SK-N-SH (cell line): ENCODE data around the gene SNX1. TPM values are rescaled to one million over a fixed set of nuclear protein-coding genes. Genes with fewer than 3 reads are reported as not detected.
A peak's percentile ranks its signal among the peaks of the same experiment; 100 is the strongest.

ENCODE experiments used
- CTCF ChIA-PET: fragments of 300-600, 350-600 bp; formaldehyde crosslinking; extraction: SDS; loops from one replicate; lab custom pipeline; 2021; lab: Yijun Ruan, JAX
- POLR2A ChIA-PET: fragments of 350-600 bp; sonication (Branson Sonifier 250); formaldehyde crosslinking; extraction: SDS; loops from one replicate; lab custom pipeline; 2020; ENCODE audit warnings: antibody characterized with exemption, inconsistent platforms; lab: Yijun Ruan, JAX
- DNase-seq: peaks from one replicate; pipeline ENCODE4 v3.0.0; 2012
- H2AFZ ChIP-seq: fragments of 200-600 bp; sonication (generic); 2 replicates; pipeline ENCODE4 v1.8.1; 2016; ENCODE audit warnings: antibody characterized with exemption, mild to moderate bottlenecking, low read depth
- H3F3A ChIP-seq: fragments of 200-600 bp; sonication (generic); replicated peaks from 2 replicates; pipeline ENCODE3; 2016; ENCODE audit warnings: antibody characterized with exemption, mild to moderate bottlenecking; ENCODE audit not compliant: insufficient read depth
- H3K27ac ChIP-seq, 2 experiments: fragments of 200-500 bp in 1 of 2; fragments of 200-600 bp in 1 of 2; sonication (Bioruptor generic) in 1 of 2; sonication (generic), shearing (Covaris generic) in 1 of 2; 2 replicates each; pipeline versions ENCODE4 v1.5.1 to v1.6.1; 2014 to 2016; ENCODE audit warnings: low read depth in 2 of 2, inconsistent platforms in 1 of 2, low read length in 1 of 2, mild to moderate bottlenecking in 1 of 2, mixed read lengths in 1 of 2
- H3K27me3 ChIP-seq: fragments of 200-600 bp; sonication (generic), shearing (Covaris generic); 2 replicates; pipeline ENCODE4 v1.6.1; 2016; ENCODE audit warnings: mixed run types; ENCODE audit not compliant: insufficient read depth
- H3K36me3 ChIP-seq, 2 experiments: fragments of 200-500 bp in 1 of 2; fragments of 200-600 bp in 1 of 2; sonication (Bioruptor generic) in 1 of 2; sonication (generic) in 1 of 2; replicated peaks in 1 of 2; 2 replicates each; pipeline versions ENCODE3 to v1.5.1; 2014 to 2016; ENCODE audit warnings: low read length in 1 of 2, mild to moderate bottlenecking in 1 of 2; ENCODE audit not compliant: insufficient read depth in 2 of 2, control insufficient read depth in 1 of 2
- H3K4me1 ChIP-seq, 2 experiments: fragments of 200-500 bp in 1 of 2; fragments of 200-600 bp in 1 of 2; sonication (Bioruptor generic) in 1 of 2; sonication (generic), shearing (Covaris generic) in 1 of 2; 2 replicates each; pipeline versions ENCODE4 v1.5.1 to v1.6.1; 2014 to 2016; ENCODE audit warnings: low read depth in 1 of 2, low read length in 1 of 2, mixed run types in 1 of 2; ENCODE audit not compliant: insufficient read depth in 2 of 2, control insufficient read depth in 1 of 2
- H3K4me2 ChIP-seq: fragments of 200-600 bp; sonication (generic), shearing (Covaris generic); 2 replicates; pipeline ENCODE4 v1.6.1; 2017; ENCODE audit warnings: mixed run types
- H3K4me3 ChIP-seq, 2 experiments: fragments of 200-500 bp in 1 of 2; fragments of 200-600 bp in 1 of 2; sonication (Bioruptor generic) in 1 of 2; sonication (generic), shearing (Covaris generic) in 1 of 2; 2 replicates each; pipeline versions ENCODE4 v1.5.1 to v1.8.1; 2014 to 2016; ENCODE audit warnings: low read depth in 2 of 2, inconsistent platforms in 1 of 2, low read length in 1 of 2, mild to moderate bottlenecking in 1 of 2, mixed read lengths in 1 of 2, moderate library complexity in 1 of 2
- H3K79me2 ChIP-seq: fragments of 200-600 bp; sonication (generic); 2 replicates; pipeline ENCODE4 v1.8.1; 2017; ENCODE audit warnings: mild to moderate bottlenecking; ENCODE audit not compliant: insufficient read depth
- H3K9ac ChIP-seq: fragments of 200-600 bp; sonication (generic); 2 replicates; pipeline ENCODE4 v1.6.1; 2017; ENCODE audit warnings: mixed run types
- H3K9me2 ChIP-seq: fragments of 200-600 bp; sonication (generic); 2 replicates; pipeline ENCODE4 v1.6.1; 2017; ENCODE audit warnings: mixed run types
- H3K9me3 ChIP-seq: fragments of 200-600 bp; sonication (generic); 2 replicates; pipeline ENCODE4 v1.6.1; 2017; ENCODE audit warnings: mixed run types, mild to moderate bottlenecking, moderate library complexity
- H4K20me1 ChIP-seq: fragments of 200-600 bp; sonication (generic); 2 replicates; pipeline ENCODE4 v1.6.1; 2017; ENCODE audit warnings: mild to moderate bottlenecking, mixed run types; ENCODE audit not compliant: insufficient read depth
- ELF1 ChIP-seq: IDR thresholded peaks from 2 replicates; pipeline ENCODE4 v1.4.0; 2012
- EP300 ChIP-seq, 2 experiments: IDR thresholded peaks; 2 replicates each; pipeline versions ENCODE4 v1.4.0 to v1.6.1; 2012; ENCODE audit warnings: borderline replicate concordance in 1 of 2, low read depth in 1 of 2, low read length in 1 of 2
- EZH2phosphoT487 ChIP-seq: fragments of 200-600 bp; sonication (generic); IDR thresholded peaks from 2 replicates; pipeline ENCODE4 v1.6.1; 2017; ENCODE audit warnings: low read depth, mixed run types, mild to moderate bottlenecking, antibody characterized with exemption, moderate library complexity, borderline replicate concordance
- GABPA ChIP-seq: IDR thresholded peaks from 2 replicates; pipeline ENCODE4 v1.4.0; 2012; ENCODE audit warnings: low read depth, mild to moderate bottlenecking
- MAX ChIP-seq: IDR thresholded peaks from 2 replicates; pipeline ENCODE4 v1.4.0; 2012; ENCODE audit warnings: low read depth
- POLR2AphosphoS5 ChIP-seq: IDR thresholded peaks from 2 replicates; pipeline ENCODE4 v1.6.1; 2012; ENCODE audit warnings: low read depth, low read length
- RAD21 ChIP-seq: IDR thresholded peaks from 2 replicates; pipeline ENCODE4 v1.6.1; 2012; ENCODE audit warnings: mild to moderate bottlenecking, low read length
- RCOR1 ChIP-seq: fragments of 150-350 bp; IDR thresholded peaks from 2 replicates; pipeline ENCODE4 v1.6.1; 2017; ENCODE audit warnings: antibody characterized with exemption, low read length
- RFX5 ChIP-seq: IDR thresholded peaks from 2 replicates; pipeline ENCODE4 v1.6.1; 2012; ENCODE audit warnings: mild to moderate bottlenecking, improper control_type of control experiment, low read length
- RXRA ChIP-seq: IDR thresholded peaks from 2 replicates; pipeline ENCODE4 v1.4.0; 2012; ENCODE audit warnings: low read depth, mild to moderate bottlenecking, borderline replicate concordance
- SIN3A ChIP-seq: IDR thresholded peaks from 2 replicates; pipeline ENCODE4 v1.6.1; 2012; ENCODE audit warnings: low read depth, mild to moderate bottlenecking, low read length, moderate library complexity, borderline replicate concordance
- SMC3 ChIP-seq: IDR thresholded peaks from 2 replicates; pipeline ENCODE4 v1.6.1; 2012; ENCODE audit warnings: low read depth, low read length, improper control_type of control experiment
- TAF1 ChIP-seq: IDR thresholded peaks from 2 replicates; pipeline ENCODE4 v1.6.1; 2012; ENCODE audit warnings: low read depth, mild to moderate bottlenecking, low read length, moderate library complexity, borderline replicate concordance
- USF1 ChIP-seq: IDR thresholded peaks from 2 replicates; pipeline ENCODE4 v1.4.0; 2012; ENCODE audit warnings: low read depth, borderline replicate concordance
- USF2 ChIP-seq: fragments of 150-350 bp; IDR thresholded peaks from 2 replicates; pipeline ENCODE4 v1.6.1; 2017; ENCODE audit warnings: antibody characterized with exemption, low read length, low read depth, borderline replicate concordance
- ZBTB33 ChIP-seq: IDR thresholded peaks from 2 replicates; pipeline ENCODE4 v1.4.0; 2012; ENCODE audit warnings: low read depth, borderline replicate concordance
- WGBS: methylation state at CpG from one replicate; pipeline ENCODE4 v1.1.6; 2017; ENCODE audit warnings: low lambda C conversion rate; 5-methylcytosine and 5-hydroxymethylcytosine counted together
- polyA plus RNA-seq, 3 experiments: library from polyadenylated mRNA; depleted of rRNA; stranded (reverse); fragments of >200 nt; gene quantifications; 2 replicates each; pipeline ENCODE4 v1.2.3, GENCODE V29; 2012
- TF ChIP-seq, protein P1 (sequence below): IDR thresholded peaks from 2 replicates; pipeline ENCODE4; 2012
- TF ChIP-seq, protein P2 (sequence below): IDR thresholded peaks from 2 replicates; pipeline ENCODE4 v1.6.1; 2012; ENCODE audit warnings: mild to moderate bottlenecking, low read depth, low read length, moderate library complexity
- TF ChIP-seq, protein P3 (sequence below): fragments of 200-600 bp; sonication (generic); IDR thresholded peaks from 2 replicates; pipeline ENCODE4 v1.6.1; 2017; ENCODE audit warnings: antibody characterized with exemption, mild to moderate bottlenecking, moderate library complexity

SNX1 gene
- polyA plus RNA-seq, 1 of the 3 experiments (the other 2 are of a cell fraction): 80.7 TPM

- ChIA-PET CTCF (interaction anchor here (0.5 to 4.1 kb wide), 23 partner anchors 10 to 565 kb away, joined by 3 to 42 read pairs (median 4); partner anchors contain the start of genes CSNK1G1, SNX22 and TRIP4), POLR2A (interaction anchor here (0.6 to 2.6 kb wide), 6 partner anchors 10 to 272 kb away, joined by 4 to 24 read pairs (median 8); partner anchors contain the start of genes CIAO2A, SNX22 and TRIP4)
- WGBS: 6% methylated on average over 26 of the region's 69 CpGs
- peak; percentile 95 for TF ChIP-seq TAF1
- peak in 1 of 2 experiments; percentile 66; a peak in 1 of 4 replicates for TF ChIP-seq EP300 (IDR thresholded peaks at IDR 0.05; ENCODE audit: borderline replicate concordance in 1 of 2, low read depth in 1 of 2, low read length in 1 of 2)
- 0 out of 2 replicates have a peak, but pooled peaks have one; percentile 10 for TF ChIP-seq ZBTB33
- TF ChIP-seq USF2: no peak
- peak; percentile 69 for TF ChIP-seq ELF1
- no peak for TF ChIP-seq EZH2phosphoT487
- TF ChIP-seq POLR2AphosphoS5: peak; percentile 97
- peak; percentile 84 for TF ChIP-seq RAD21
- TF ChIP-seq, protein P1, sequence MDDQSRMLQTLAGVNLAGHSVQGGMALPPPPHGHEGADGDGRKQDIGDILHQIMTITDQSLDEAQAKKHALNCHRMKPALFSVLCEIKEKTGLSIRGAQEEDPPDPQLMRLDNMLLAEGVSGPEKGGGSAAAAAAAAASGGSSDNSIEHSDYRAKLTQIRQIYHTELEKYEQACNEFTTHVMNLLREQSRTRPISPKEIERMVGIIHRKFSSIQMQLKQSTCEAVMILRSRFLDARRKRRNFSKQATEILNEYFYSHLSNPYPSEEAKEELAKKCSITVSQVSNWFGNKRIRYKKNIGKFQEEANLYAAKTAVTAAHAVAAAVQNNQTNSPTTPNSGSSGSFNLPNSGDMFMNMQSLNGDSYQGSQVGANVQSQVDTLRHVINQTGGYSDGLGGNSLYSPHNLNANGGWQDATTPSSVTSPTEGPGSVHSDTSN: peak; percentile 38; the same call in 1 of the 2 replicates
- peak; percentile 74; the same call in 1 of the 2 replicates for TF ChIP-seq SIN3A
- peak; percentile 36; the same call in 1 of the 2 replicates for TF ChIP-seq MAX
- TF ChIP-seq USF1: 0 out of 2 replicates have a peak, but pooled peaks have one; percentile 9
- peak; percentile 21; the same call in 1 of the 2 replicates for TF ChIP-seq RCOR1
- TF ChIP-seq, protein P2, sequence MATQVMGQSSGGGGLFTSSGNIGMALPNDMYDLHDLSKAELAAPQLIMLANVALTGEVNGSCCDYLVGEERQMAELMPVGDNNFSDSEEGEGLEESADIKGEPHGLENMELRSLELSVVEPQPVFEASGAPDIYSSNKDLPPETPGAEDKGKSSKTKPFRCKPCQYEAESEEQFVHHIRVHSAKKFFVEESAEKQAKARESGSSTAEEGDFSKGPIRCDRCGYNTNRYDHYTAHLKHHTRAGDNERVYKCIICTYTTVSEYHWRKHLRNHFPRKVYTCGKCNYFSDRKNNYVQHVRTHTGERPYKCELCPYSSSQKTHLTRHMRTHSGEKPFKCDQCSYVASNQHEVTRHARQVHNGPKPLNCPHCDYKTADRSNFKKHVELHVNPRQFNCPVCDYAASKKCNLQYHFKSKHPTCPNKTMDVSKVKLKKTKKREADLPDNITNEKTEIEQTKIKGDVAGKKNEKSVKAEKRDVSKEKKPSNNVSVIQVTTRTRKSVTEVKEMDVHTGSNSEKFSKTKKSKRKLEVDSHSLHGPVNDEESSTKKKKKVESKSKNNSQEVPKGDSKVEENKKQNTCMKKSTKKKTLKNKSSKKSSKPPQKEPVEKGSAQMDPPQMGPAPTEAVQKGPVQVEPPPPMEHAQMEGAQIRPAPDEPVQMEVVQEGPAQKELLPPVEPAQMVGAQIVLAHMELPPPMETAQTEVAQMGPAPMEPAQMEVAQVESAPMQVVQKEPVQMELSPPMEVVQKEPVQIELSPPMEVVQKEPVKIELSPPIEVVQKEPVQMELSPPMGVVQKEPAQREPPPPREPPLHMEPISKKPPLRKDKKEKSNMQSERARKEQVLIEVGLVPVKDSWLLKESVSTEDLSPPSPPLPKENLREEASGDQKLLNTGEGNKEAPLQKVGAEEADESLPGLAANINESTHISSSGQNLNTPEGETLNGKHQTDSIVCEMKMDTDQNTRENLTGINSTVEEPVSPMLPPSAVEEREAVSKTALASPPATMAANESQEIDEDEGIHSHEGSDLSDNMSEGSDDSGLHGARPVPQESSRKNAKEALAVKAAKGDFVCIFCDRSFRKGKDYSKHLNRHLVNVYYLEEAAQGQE: 0 out of 2 replicates have a peak, but pooled peaks have one; percentile 41
- TF ChIP-seq GABPA: peak; percentile 81
- 0 out of 2 replicates have a peak, but pooled peaks have one; percentile 37 for TF ChIP-seq RFX5
- no peak for TF ChIP-seq RXRA
- TF ChIP-seq, protein P3, sequence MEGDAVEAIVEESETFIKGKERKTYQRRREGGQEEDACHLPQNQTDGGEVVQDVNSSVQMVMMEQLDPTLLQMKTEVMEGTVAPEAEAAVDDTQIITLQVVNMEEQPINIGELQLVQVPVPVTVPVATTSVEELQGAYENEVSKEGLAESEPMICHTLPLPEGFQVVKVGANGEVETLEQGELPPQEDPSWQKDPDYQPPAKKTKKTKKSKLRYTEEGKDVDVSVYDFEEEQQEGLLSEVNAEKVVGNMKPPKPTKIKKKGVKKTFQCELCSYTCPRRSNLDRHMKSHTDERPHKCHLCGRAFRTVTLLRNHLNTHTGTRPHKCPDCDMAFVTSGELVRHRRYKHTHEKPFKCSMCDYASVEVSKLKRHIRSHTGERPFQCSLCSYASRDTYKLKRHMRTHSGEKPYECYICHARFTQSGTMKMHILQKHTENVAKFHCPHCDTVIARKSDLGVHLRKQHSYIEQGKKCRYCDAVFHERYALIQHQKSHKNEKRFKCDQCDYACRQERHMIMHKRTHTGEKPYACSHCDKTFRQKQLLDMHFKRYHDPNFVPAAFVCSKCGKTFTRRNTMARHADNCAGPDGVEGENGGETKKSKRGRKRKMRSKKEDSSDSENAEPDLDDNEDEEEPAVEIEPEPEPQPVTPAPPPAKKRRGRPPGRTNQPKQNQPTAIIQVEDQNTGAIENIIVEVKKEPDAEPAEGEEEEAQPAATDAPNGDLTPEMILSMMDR: peak; percentile 54
- peak; percentile 62 for TF ChIP-seq SMC3
Measured at GRCh38 chr15:64162869-64163658, 67.3 kb downstream of the SNX1 start, which contains the start of gene PPIB. Gene PPIB (minus strand): TSS chr15:64163022. CDS start chr15:64162986, 36 bp downstream.

More at GRCh38 chr15:64162869-64163658, 67.3 kb downstream of the SNX1 start, which contains the start of gene PPIB:
- peak within 1 kb of the TSS; percentile 71 to 85 for H3K4me3 ChIP-seq
- H4K20me1 ChIP-seq: peaks cover 31% of the 10 kb centered on the region
- peaks cover 32% of the 10 kb centered on the region for H3F3A ChIP-seq
- peaks cover 23 to 25% of the 10 kb centered on the region in 2 experiments; a peak in 3 of 4 replicates for H3K4me1 ChIP-seq
- H3K79me2 ChIP-seq: peaks cover 34% of the 10 kb centered on the region
- peak within 1 kb of the TSS; percentile 93 for H3K4me2 ChIP-seq
- no peaks in the 10 kb centered on the region for H3K9me3 ChIP-seq
- H3K27me3 ChIP-seq: no peaks in the 10 kb centered on the region
- DNase-seq: peak; percentile 98
- H3K27ac ChIP-seq: peak within 1 kb of the TSS; percentile 79 to 83
- peaks cover 22 to 37% of the 10 kb centered on the region in 2 experiments for H3K36me3 ChIP-seq
- H2AFZ ChIP-seq: peak within 1 kb of the TSS; percentile 84
- no peaks in the 10 kb centered on the region for H3K9me2 ChIP-seq
- H3K9ac ChIP-seq: peak within 1 kb of the TSS; percentile 70
